ENCODE data around the gene REEP1.

- TF ChIP-seq POLR2A (IDR thresholded peaks at IDR 0.05; ENCODE audit: low read length): no peak
- no peak for TF ChIP-seq GATA1 (IDR thresholded peaks at IDR 0.05; ENCODE audit: low read depth, low read length)
Observed at GRCh38 chr2:86284401-86284841, 53.0 kb downstream of the REEP1 start.
